Keratinocyte (primary cell): Measurements from ENCODE around the gene ROBO4. TPM values are rescaled to one million over a fixed set of nuclear protein-coding genes. Genes with fewer than 3 reads are reported as not detected.

Experiments
- DNase-seq: peaks from one replicate; pipeline ENCODE4 v3.0.0-alpha.2; 2011; ENCODE audit warnings: low read depth, missing footprints, low spot score
- FAIRE-seq: peaks from 2 replicates; lab custom pipeline; 2011; peaks lifted over from hg19 to GRCh38; lab: Jason Lieb, UNC
- H2AFZ ChIP-seq: 2 replicates; pipeline ENCODE4 v1.6.0; 2012; ENCODE audit warnings: low read length, control low read depth, inconsistent platforms; ENCODE audit not compliant: control insufficient read depth
- H3K27ac ChIP-seq: 2 replicates; pipeline ENCODE4 v1.5.1; 2011; ENCODE audit warnings: low read length; ENCODE audit not compliant: control insufficient read depth, insufficient read depth
- H3K27me3 ChIP-seq: 3 replicates; pipeline ENCODE4 v1.6.0; 2011; ENCODE audit warnings: low read length; ENCODE audit not compliant: control insufficient read depth, insufficient read depth; ENCODE audit errors: extremely low read depth
- H3K36me3 ChIP-seq, 2 experiments: 2 replicates in 1 of 2; 3 replicates in 1 of 2; pipeline ENCODE4 v1.5.1; 2011; ENCODE audit warnings: low read length in 2 of 2, mild to moderate bottlenecking in 1 of 2; ENCODE audit not compliant: control insufficient read depth in 2 of 2, insufficient read depth in 2 of 2; ENCODE audit errors: extremely low read depth in 1 of 2
- H3K4me1 ChIP-seq: 3 replicates; pipeline ENCODE4 v1.5.1; 2011; ENCODE audit warnings: low read length; ENCODE audit not compliant: control insufficient read depth, insufficient read depth; ENCODE audit errors: extremely low read depth
- H3K4me2 ChIP-seq: 3 replicates; pipeline ENCODE4 v1.6.0; 2011; ENCODE audit warnings: low read depth, low read length; ENCODE audit not compliant: control insufficient read depth, insufficient read depth; ENCODE audit errors: extremely low read depth
- H3K4me3 ChIP-seq, 3 experiments: fragments of 200-600 bp in 1 of 3; sonication (generic) in 1 of 3; 2 replicates in 2 of 3; 3 replicates in 1 of 3; pipeline ENCODE4 v1.5.1; 2011 to 2016; ENCODE audit warnings: low read length in 3 of 3, mild to moderate bottlenecking in 3 of 3, control low read depth in 2 of 3, inconsistent platforms in 1 of 3, low read depth in 1 of 3, mixed read lengths in 1 of 3, mixed run types in 1 of 3, moderate library complexity in 1 of 3; ENCODE audit not compliant: control insufficient read depth in 2 of 3, insufficient read depth in 2 of 3; ENCODE audit errors: extremely low read depth in 1 of 3
- H3K79me2 ChIP-seq: 2 replicates; pipeline ENCODE4 v1.6.0; 2012; ENCODE audit warnings: low read length; ENCODE audit not compliant: control insufficient read depth, insufficient read depth
- H3K9ac ChIP-seq: 3 replicates; pipeline ENCODE4 v1.6.0; 2011; ENCODE audit warnings: low read length; ENCODE audit not compliant: control insufficient read depth, insufficient read depth; ENCODE audit errors: extremely low read depth
- H3K9me1 ChIP-seq: 3 replicates; pipeline ENCODE4 v1.6.0; 2011; ENCODE audit warnings: low read length; ENCODE audit not compliant: control insufficient read depth, insufficient read depth; ENCODE audit errors: extremely low read depth
- H3K9me3 ChIP-seq: 2 replicates; pipeline ENCODE4 v1.5.1; 2012; ENCODE audit warnings: low read depth, low read length; ENCODE audit not compliant: control insufficient read depth
- H4K20me1 ChIP-seq: 3 replicates; pipeline ENCODE4 v1.6.0; 2011; ENCODE audit warnings: low read length; ENCODE audit not compliant: control insufficient read depth, insufficient read depth; ENCODE audit errors: extremely low read depth
- EZH2 ChIP-seq: IDR thresholded peaks from one replicate; pipeline ENCODE4 v1.6.1; 2012; ENCODE audit warnings: inconsistent platforms, mild to moderate bottlenecking, low read length, moderate library complexity
- dilution Hi-C: fragments of 300-500 bp; cut with MboI; formaldehyde crosslinking; loops from one replicate; pipeline ENCODE4 v1.7.0; 2020; ENCODE audit warnings: low sequenced_read_pairs; ENCODE audit not compliant: extremely low pct_ligation_motif_present
- polyA plus RNA-seq, 5 experiments: library from polyadenylated mRNA; depleted of rRNA in 3 of 5; stranded (reverse) in 3 of 5; stranded (forward) in 1 of 5; unstranded in 1 of 5; fragments of >200 nt; gene quantifications; 1 replicate in 1 of 5; 2 replicates in 3 of 5; 3 replicates in 1 of 5; pipeline versions ENCODE4 v1.2.1 to v1.2.3, GENCODE V29; 2011 to 2012; ENCODE audit warnings: missing spikeins in 2 of 5, low read depth in 1 of 5, low replicate concordance in 1 of 5
- TF ChIP-seq, protein P1 (sequence below), 3 experiments: IDR thresholded peaks in 1 of 3; conservative IDR thresholded peaks in 1 of 3; optimal IDR thresholded peaks in 1 of 3; 2 replicates in 2 of 3; 3 replicates in 1 of 3; pipeline versions ENCODE3 to v1.5.1; 2011; ENCODE audit warnings: low read length in 3 of 3, mild to moderate bottlenecking in 3 of 3, moderate library complexity in 2 of 3, control low read depth in 1 of 3, inconsistent platforms in 1 of 3; ENCODE audit not compliant: insufficient read depth in 2 of 3; ENCODE audit errors: extremely low read depth in 1 of 3

ROBO4 gene
- polyA plus RNA-seq, 1 donor (not counting 4 experiments of a cell fraction or from before 2014, with no cell fraction given), result 0.94 TPM

- no peak for TF ChIP-seq EZH2
- TF ChIP-seq, protein P1, sequence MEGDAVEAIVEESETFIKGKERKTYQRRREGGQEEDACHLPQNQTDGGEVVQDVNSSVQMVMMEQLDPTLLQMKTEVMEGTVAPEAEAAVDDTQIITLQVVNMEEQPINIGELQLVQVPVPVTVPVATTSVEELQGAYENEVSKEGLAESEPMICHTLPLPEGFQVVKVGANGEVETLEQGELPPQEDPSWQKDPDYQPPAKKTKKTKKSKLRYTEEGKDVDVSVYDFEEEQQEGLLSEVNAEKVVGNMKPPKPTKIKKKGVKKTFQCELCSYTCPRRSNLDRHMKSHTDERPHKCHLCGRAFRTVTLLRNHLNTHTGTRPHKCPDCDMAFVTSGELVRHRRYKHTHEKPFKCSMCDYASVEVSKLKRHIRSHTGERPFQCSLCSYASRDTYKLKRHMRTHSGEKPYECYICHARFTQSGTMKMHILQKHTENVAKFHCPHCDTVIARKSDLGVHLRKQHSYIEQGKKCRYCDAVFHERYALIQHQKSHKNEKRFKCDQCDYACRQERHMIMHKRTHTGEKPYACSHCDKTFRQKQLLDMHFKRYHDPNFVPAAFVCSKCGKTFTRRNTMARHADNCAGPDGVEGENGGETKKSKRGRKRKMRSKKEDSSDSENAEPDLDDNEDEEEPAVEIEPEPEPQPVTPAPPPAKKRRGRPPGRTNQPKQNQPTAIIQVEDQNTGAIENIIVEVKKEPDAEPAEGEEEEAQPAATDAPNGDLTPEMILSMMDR (optimal IDR thresholded peaks at IDR 0.05 in 1 of 3, IDR thresholded peaks at IDR 0.05 in 1 of 3, conservative IDR thresholded peaks at IDR 0.05 in 1 of 3; ENCODE audit: extremely low read depth in 1 of 3, insufficient read depth in 2 of 3, low read length in 3 of 3), result no peak
- DNase-seq (no peak), FAIRE-seq (no peak)
- H3K27me3 ChIP-seq, result peaks cover 66% of the 10 kb centered on the region
- no peaks in the 10 kb centered on the region for H3K36me3 ChIP-seq
- no peaks in the 10 kb centered on the region for H3K79me2 ChIP-seq
- H3K4me1 ChIP-seq, result peaks cover 4% of the 10 kb centered on the region
- H2AFZ ChIP-seq, result no peak overlapping the region
- no peak overlapping the region for H3K4me3 ChIP-seq
- dilution Hi-C loops, result no loop called here
- no peak overlapping the region for H3K4me2 ChIP-seq
- no peak overlapping the region for H3K27ac ChIP-seq
- H4K20me1 ChIP-seq, result no peaks in the 10 kb centered on the region
- H3K9me3 ChIP-seq, result no peaks in the 10 kb centered on the region
- H3K9ac ChIP-seq, result no peak overlapping the region
- no peaks in the 10 kb centered on the region for H3K9me1 ChIP-seq
Observed at GRCh38 chr11:124834526-124835180, 63.0 kb downstream of the ROBO4 start.

Other genes starting within 250 kb of the ROBO4 start
- gene SIAE, start 224.1 kb downstream of the ROBO4 start, polyA plus RNA-seq, result 16.2 to 44.7 TPM (median 26.6 TPM) in 3 replicates
- gene SPA17, start 224.0 kb downstream of the ROBO4 start, polyA plus RNA-seq, result 10.0 to 19.5 TPM (median 16.8 TPM) in 3 replicates
- gene NRGN, start 157.9 kb downstream of the ROBO4 start, polyA plus RNA-seq, result 0.37 to 3.3 TPM (median 0.97 TPM) in 3 replicates
- gene VSIG2, start 145.6 kb downstream of the ROBO4 start, polyA plus RNA-seq, result 0.08 TPM in 1 of 3 replicates, not detected in the others
- gene ESAM, start 135.6 kb downstream of the ROBO4 start, polyA plus RNA-seq, result 0.04 TPM in 2 of 3 replicates, not detected in the other
- 2.9 to 6.6 TPM (median 3.6 TPM) in 3 replicates for gene MSANTD2, start 97.5 kb downstream of the ROBO4 start, polyA plus RNA-seq
- 13.6 to 19.2 TPM (median 17.0 TPM) in 3 replicates for gene ROBO3, start 32.4 kb downstream of the ROBO4 start, polyA plus RNA-seq
- gene HEPN1, start 21.4 kb upstream of the ROBO4 start, polyA plus RNA-seq, result not detected in 3 replicates
- gene HEPACAM, start 38.2 kb upstream of the ROBO4 start, polyA plus RNA-seq, result not detected in 3 replicates
- gene CCDC15, start 56.3 kb upstream of the ROBO4 start, polyA plus RNA-seq, result 0.77 to 2.0 TPM (median 1.4 TPM) in 3 replicates
- 21.0 to 23.4 TPM (median 21.7 TPM) in 3 replicates for gene SLC37A2, start 165.4 kb upstream of the ROBO4 start, polyA plus RNA-seq
- 21.0 to 35.9 TPM (median 34.2 TPM) in 3 replicates for gene TMEM218, start 213.8 kb upstream of the ROBO4 start, polyA plus RNA-seq